Mononuclear cell (primary cell): Measurements from ENCODE around the gene RNFT2. TPM values are rescaled to one million over a fixed set of nuclear protein-coding genes. Genes with fewer than 3 reads are reported as not detected.
"Not testable (repeated sequence)": the region's sequence is repeated elsewhere in the genome, so short reads cannot be mapped to it uniquely, and the experiment has no call there.

ENCODE experiments used
- H3K27me3 ChIP-seq: 2 replicates; pipeline ENCODE4 v1.6.0; 2011; ENCODE audit warnings: low read length, control low read depth; ENCODE audit not compliant: insufficient read depth
- H3K4me1 ChIP-seq: 2 replicates; pipeline ENCODE4 v1.5.1; 2011; ENCODE audit warnings: mild to moderate bottlenecking, low read length, control low read depth; ENCODE audit not compliant: insufficient read depth
- H3K4me3 ChIP-seq: 2 replicates; pipeline ENCODE4 v1.5.1; 2011; ENCODE audit warnings: mild to moderate bottlenecking, low read length, moderate library complexity
- H3K9me3 ChIP-seq: 2 replicates; pipeline ENCODE4 v1.5.1; 2011; ENCODE audit warnings: low read depth, mild to moderate bottlenecking, control low read depth, low read length
- total RNA-seq: library from RNA; depleted of rRNA; stranded (reverse); fragments of >200 nt; gene quantifications from one replicate; pipeline ENCODE4 v1.2.3, GENCODE V29; 2012

RNFT2 gene
- total RNA-seq, 1 donor: 3.4 TPM

DNA sequence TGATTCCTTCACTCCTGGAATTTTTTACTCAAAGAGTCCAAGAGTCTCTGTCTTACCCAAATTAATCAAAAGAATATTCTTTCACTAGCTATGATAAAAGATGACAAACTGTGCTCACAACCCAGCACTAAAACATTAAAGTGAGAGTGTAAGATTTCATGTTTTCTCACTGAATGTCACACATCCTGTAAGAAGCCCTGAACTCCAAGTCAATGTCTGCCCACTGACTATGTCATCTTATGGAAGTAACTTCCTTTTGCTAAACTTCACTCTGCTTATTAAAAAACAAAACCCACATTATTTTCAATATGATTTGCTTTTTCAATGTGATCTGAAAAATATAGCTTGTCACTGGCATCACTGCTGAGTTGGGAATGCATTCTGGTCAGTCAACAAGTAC is 15.9 kb upstream of the RNFT2 start:
- no peaks in the 10 kb centered on the region for H3K9me3 ChIP-seq
- no peak overlapping the region for H3K4me3 ChIP-seq
- H3K27me3 ChIP-seq: no peaks in the 10 kb centered on the region
- no peaks in the 10 kb centered on the region for H3K4me1 ChIP-seq

DNA sequence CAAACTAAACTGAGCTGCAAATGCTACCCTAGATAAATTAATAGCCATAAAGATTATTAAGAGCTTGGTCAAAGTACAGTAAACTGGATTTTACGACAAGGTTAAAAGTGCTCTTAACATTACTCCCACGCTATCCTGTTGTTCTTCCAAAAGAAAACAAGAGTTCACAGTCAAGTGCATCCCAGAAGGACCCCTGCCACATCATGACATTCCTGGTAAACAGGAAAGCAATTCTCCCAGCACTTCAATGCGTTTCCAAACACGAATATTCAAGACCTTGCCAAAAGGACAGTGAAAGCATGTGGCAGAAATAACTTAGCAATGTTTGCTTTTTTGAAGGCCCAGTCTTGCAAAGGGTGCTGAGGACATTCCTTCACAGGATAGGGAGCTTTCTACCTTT is 11.4 kb upstream of the RNFT2 start:
- Histone ChIP-seq H3K4me3 (no peak overlapping the region), H3K9me3 (no peaks in the 10 kb centered on the region), H3K27me3 (no peaks in the 10 kb centered on the region), H3K4me1 (no peaks in the 10 kb centered on the region)

DNA sequence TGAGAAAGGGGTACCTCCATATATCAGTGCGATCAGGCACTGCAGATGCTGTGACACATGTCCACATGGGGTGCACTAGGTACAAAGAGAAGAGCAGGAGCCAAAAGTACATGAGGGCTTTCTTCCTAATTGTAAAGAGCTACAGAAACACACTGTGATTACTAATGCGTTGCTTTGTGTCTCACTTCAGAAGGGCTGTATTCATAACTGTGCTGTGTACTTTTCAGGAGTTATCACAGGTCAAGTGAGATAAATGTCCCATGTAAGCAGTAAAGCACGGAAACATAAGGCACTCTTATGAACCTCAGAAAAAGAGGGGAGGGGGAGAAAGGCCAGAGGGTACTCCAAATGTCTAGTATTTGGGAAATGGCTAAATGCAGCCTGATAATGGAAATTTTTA is 10.9 kb upstream of the RNFT2 start:
- Histone ChIP-seq H3K27me3 (no peaks in the 10 kb centered on the region), H3K4me1 (no peaks in the 10 kb centered on the region), H3K4me3 (no peak overlapping the region), H3K9me3 (no peaks in the 10 kb centered on the region)

DNA sequence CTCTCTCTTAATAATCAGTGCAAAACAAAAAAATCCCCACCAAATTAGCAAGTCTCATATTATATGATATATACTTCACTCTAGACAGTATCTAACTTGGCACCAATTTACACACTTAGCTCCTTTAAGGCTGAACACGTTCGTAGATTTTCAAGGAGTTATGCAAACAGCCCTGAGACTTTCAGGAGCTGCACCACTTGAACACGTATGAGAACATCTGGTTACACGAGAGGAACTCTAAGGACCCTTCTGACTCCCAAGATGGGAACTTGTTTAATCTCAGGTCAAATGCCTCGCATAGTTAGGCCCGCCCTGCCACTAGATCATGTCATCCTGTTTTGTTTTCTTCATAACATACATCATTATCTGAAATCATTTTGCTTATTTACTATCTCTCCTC is 10.2 kb upstream of the RNFT2 start:
- no peaks in the 10 kb centered on the region for H3K4me1 ChIP-seq
- H3K4me3 ChIP-seq: no peak overlapping the region
- H3K9me3 ChIP-seq: no peaks in the 10 kb centered on the region
- H3K27me3 ChIP-seq: no peaks in the 10 kb centered on the region

DNA sequence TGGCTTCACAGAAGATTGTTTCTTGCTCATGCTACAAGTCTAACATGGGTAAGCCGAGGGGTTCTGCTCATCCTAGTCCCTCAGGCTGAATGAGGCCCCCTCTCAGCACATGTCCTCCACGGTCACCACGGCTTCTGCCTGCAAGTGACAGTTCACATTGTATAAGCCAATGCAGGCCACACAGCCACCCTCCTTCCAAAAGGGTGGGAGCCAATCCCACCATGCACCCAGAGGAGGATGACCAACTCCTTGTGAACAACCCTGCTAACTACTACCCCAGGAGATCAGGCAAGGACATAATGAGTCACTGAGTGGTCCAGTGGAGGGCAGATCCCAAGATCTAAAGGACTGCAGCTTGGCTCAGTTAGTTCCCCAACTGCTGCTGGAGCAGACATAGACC is 6.3 kb upstream of the RNFT2 start:
- Histone ChIP-seq H3K4me3 (no peak overlapping the region), H3K27me3 (no peaks in the 10 kb centered on the region), H3K4me1 (peaks cover 9% of the 10 kb centered on the region), H3K9me3 (no peaks in the 10 kb centered on the region)

DNA sequence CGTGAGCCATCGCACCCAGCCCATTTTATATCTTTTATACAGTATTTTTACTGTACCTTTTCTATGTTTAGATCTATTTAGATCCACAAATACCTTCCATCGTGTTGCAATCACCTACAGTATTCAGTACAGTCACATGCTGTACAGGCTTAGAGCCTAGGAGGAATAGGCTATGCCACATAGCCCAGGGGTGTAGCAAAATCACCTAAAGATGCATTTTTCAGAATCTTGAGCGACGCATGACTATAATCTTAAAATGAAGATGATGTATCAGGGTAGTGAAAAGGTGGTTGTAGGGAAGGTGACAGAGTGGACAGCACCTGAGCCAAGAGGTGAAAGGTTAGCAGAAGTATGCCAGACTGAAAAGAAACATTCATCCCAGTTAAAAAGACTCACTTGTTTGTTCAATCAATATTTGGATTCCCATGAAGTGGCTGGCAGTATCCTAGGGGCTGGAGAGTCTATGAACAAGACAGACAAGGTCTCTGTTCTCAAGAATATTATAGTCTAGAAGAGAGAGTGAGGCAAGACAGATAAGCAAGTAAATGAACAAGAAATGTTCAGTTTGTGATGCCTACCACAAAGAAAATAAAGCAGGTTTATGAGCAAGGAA is 3.9 kb upstream of the RNFT2 start:
- Histone ChIP-seq H3K9me3 (no peaks in the 10 kb centered on the region), H3K4me1 (peaks cover 24% of the 10 kb centered on the region), H3K27me3 (no peaks in the 10 kb centered on the region), H3K4me3 (no peak overlapping the region)

DNA sequence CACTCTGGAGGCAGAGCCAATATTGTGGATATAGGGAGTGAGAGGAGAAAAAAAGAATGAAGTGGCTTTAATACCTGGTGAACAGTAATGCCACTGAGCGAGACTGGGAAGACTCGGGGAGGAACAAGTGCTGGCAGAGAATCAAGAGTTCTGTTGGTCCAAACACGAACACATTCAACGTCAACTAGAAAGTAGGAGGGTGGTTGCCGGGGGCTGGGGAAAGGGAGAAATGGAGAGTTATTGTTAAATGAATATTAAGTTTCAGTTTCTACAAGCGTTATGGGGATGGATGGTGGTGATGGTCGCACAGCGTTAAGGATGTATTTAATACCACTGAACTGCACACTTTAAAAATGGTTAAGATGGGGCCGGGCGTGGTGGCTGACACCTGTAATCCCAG is 3.0 kb upstream of the RNFT2 start:
- Histone ChIP-seq H3K4me3 (no peak overlapping the region), H3K9me3 (no peaks in the 10 kb centered on the region), H3K4me1 (peaks cover 24% of the 10 kb centered on the region), H3K27me3 (no peaks in the 10 kb centered on the region)

DNA sequence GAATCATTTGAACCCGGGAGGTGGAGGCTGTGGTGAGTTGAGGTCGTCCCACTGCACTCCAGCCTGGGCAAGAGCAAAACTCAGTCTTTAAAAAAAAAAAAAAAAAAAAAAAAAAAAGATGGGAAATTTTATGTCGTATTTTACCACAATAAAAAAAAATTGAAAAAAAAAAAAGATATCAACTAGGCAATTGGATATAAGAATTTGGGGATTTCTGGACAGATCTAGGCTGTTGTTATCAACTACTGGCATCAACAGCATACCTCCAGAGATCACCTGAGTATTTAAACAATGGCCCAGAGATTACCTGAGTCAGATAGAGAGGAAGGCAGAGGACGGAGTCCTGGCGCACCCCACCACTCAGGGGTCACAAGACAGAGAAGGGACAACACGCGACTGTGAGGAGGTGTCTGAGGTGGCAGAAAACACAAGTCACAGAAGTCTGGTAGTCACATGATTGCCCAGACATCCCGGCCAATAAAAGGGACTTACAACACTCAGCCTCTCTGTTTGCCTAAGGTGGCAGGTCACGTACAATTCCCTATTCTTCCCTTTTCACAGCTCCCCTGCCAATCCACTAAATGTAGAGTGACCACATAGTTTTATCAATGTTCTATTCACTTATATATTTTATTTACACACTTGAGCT is 2.0 kb upstream of the RNFT2 start:
- Histone ChIP-seq H3K9me3 (no peaks in the 10 kb centered on the region), H3K4me3 (no peak overlapping the region), H3K27me3 (no peaks in the 10 kb centered on the region), H3K4me1 (peaks cover 24% of the 10 kb centered on the region)

DNA sequence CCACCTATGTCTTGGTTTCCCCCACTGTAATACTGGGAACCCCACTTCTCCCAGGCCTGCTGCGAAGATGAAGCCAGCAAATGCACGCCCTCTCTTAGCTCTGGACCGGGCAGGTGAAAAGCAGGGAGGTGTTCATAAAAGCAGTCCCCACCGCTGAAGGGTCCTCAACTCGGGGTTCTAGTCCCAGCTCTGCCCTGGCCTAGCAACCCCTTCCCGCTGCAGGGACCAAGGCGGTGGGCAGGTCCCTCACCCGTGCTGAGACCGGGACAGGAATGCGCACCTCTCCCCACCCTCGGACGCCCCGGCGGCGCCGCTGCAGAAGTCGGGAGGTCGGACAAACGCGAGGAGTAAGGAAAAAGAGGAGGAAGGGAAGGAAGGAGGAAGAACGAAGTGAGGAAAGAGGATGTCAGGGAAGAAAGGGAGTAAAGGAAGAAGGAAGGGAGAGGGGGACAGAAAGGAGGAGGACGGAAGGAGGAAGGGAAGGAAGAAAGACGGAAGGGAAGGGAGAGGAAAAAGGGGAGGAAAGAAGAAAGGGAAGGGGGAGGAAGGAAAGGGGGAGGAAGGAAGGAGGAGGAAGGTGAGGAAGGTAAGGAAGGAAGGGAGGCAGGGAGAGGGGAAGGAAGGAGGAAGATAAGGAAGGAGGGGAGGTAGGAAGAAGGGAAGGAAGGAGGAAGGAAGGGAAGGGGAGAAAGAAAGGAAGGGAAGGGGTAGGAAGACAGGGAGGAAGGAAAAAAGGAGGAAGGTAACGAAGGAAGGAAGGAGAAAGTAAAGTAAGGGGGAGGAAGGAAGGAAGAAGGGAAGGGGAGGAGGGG is 947 bp upstream of the RNFT2 start:
- Histone ChIP-seq H3K9me3 (no peaks in the 10 kb centered on the region), H3K4me3 (peak overlapping the region; percentile 82), H3K4me1 (peaks cover 24% of the 10 kb centered on the region), H3K27me3 (no peaks in the 10 kb centered on the region)

DNA sequence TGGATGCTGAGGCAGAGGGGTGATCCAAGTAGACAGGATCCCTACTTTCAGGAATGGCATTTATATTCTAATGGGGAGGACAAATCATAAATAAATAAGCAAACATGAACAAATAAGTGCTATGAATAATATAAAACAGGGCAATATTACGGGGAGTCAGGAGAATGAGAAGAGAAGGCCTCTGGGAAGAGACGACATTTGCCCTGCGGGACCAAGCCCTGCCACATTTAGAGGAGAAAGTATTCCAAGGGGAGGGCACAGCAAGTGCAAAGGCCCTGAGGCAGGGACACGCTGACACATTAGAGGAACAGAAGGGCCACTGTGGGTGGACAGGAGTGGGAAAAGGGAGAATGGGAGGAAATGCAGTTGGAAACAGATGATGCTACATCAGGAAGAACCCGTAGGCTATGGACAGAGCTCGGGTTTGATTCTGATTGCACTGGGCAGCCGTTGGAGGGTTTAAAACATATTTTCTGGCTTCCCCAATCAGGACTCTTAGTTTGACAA is 1.3 kb downstream of the RNFT2 start:
- Histone ChIP-seq H3K27me3 (no peaks in the 10 kb centered on the region), H3K9me3 (no peaks in the 10 kb centered on the region), H3K4me3 (no peak overlapping the region)

DNA sequence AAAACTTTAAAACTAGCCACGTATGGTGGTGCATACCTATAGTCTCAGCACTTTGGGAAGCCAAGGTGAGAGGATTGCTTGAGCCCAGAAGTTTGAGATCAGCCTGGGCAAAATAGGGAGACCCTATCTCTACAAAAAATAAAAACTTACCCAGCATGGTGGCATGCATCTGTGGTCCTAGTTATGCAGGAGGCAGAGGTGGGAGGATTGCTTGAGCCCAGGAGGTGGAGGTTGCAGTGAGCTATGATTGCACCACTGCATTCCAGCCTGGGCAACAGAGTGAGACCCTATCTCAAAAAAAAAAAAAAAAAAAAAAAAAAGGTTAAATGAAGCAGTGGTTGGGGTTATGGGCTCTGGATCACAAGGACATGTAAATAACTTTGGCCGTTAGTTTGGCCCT is 4.7 kb downstream of the RNFT2 start:
- H3K4me3 ChIP-seq, H3K9me3 ChIP-seq: not testable (repeated sequence)

More for the DNA sequence above, 1.3 kb downstream of the RNFT2 start:
- H3K4me1 ChIP-seq: peaks cover 24% of the 10 kb centered on the region

DNA sequence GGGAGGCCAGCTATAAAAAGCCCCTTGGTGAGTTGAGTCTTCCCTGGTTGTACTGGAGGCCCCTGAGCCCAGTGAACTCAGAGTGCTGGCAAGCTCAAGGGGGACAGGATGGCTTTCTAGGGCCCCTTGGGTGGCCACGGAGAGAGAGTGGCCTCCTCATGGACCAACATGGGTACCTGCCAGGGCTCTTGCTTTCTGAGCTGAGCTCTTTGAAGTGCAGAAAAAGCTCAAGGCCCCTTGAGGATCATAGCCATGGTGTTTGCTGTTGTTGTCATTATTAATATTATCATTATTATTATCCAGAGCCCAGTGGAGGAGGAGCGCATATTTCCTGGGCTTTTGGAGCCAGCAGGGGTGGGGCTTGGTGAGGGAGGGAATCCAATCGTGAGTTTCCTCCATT is 6.7 kb downstream of the RNFT2 start:
- H3K27me3 ChIP-seq: no peaks in the 10 kb centered on the region
- H3K4me3 ChIP-seq: no peak overlapping the region
- H3K9me3 ChIP-seq: no peaks in the 10 kb centered on the region
- H3K4me1 ChIP-seq: no peaks in the 10 kb centered on the region

More for the DNA sequence above, 4.7 kb downstream of the RNFT2 start:
- not testable (repeated sequence) for H3K27me3 ChIP-seq, H3K4me1 ChIP-seq

DNA sequence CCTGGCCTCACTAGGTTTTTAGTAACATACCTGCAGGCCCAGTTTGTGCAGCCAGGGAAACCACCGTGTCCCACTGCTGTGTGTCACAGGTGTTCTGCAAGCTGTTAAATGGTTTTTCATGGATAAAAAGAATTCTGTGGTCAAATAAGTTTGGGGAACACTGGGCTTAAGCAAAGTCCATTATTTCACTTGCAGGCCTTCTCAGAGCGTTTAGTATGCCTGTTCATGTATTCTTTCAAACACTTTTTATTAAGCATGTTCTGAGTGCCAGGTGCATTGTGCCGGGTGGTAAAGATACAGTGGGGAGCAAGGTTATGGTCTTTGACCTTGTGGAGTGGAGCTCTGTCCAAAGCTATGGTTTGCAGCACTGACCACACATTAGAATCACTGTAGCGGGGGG is 7.4 kb downstream of the RNFT2 start:
- H3K27me3 ChIP-seq: no peaks in the 10 kb centered on the region
- no peaks in the 10 kb centered on the region for H3K9me3 ChIP-seq
- no peak overlapping the region for H3K4me3 ChIP-seq
- no peaks in the 10 kb centered on the region for H3K4me1 ChIP-seq

DNA sequence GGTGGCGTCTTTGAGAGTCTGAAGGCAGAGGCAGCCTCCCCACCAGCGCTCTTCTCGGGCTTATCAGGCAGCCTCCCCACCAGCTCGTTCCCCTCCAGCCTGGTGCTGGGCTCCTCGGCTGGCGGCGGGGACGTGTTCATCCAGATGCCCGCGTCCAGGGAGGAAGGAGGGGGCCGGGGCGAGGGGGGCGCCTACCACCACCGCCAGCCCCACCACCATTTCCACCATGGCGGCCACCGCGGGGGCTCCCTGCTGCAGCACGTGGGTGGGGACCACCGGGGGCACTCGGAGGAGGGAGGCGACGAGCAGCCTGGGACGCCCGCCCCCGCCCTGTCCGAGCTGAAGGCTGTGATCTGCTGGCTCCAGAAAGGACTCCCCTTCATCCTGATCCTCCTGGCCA is 11.8 kb downstream of the RNFT2 start:
- Histone ChIP-seq H3K27me3 (no peaks in the 10 kb centered on the region), H3K9me3 (no peaks in the 10 kb centered on the region), H3K4me3 (no peak overlapping the region), H3K4me1 (no peaks in the 10 kb centered on the region)

DNA sequence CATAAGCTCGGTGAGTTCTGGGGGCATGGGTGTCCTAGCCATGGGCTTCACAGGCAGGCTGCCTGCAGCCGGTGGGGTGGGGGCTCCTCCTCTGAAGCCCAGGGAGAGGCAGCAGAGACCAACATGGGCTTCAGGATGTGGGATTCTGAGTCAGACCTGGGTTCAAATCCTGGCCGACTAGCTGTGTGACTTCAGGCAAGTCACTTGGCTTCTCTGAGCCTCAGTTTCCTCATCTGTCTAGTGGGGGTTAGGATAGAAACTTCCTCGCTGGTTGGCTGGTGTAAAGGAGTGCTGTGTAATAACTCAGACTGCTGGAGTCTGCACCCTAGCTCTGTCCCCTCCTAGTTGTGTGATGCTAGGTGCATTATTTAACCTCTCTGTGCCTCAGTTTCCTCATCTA is 12.2 kb downstream of the RNFT2 start:
- H3K4me3 ChIP-seq: no peak overlapping the region

More for the DNA sequence above, 12.2 kb downstream of the RNFT2 start:
- Histone ChIP-seq H3K9me3 (no peaks in the 10 kb centered on the region), H3K27me3 (no peaks in the 10 kb centered on the region), H3K4me1 (no peaks in the 10 kb centered on the region)
